Spinal cord (tissue), 10 donors: Measurements from ENCODE around the gene GPR146. TPM values are rescaled to one million over a fixed set of nuclear protein-coding genes. Genes with fewer than 3 reads are reported as not detected.

Source experiments
- DNase-seq, 6 donors: peaks; one replicate each; pipeline versions ENCODE4 v3.0.0 to v3.0.0-alpha.2; 2013 to 2015; ENCODE audit warnings: low spot score in 6 of 6, low read depth in 4 of 6
- H3K27ac ChIP-seq: one replicate; pipeline ENCODE4 v1.5.1; 2013; ENCODE audit warnings: low read depth, low read length, control low read depth
- H3K27me3 ChIP-seq: one replicate; pipeline ENCODE4 v1.6.1; 2013; ENCODE audit warnings: low read length; ENCODE audit not compliant: control insufficient read depth, insufficient read depth
- H3K36me3 ChIP-seq: one replicate; pipeline ENCODE4 v1.6.1; 2013; ENCODE audit warnings: low read length; ENCODE audit not compliant: control insufficient read depth, insufficient read depth
- H3K4me1 ChIP-seq: one replicate; pipeline ENCODE4 v1.6.1; 2013; ENCODE audit warnings: low read length; ENCODE audit not compliant: control insufficient read depth, insufficient read depth
- H3K4me3 ChIP-seq: one replicate; pipeline ENCODE4 v1.5.1; 2013; ENCODE audit warnings: low read depth, low read length, control low read depth
- H3K9me3 ChIP-seq: one replicate; pipeline ENCODE4 v1.6.1; 2013; ENCODE audit warnings: low read length; ENCODE audit not compliant: control insufficient read depth, insufficient read depth
- WGBS: methylation state at CpG from one replicate; pipeline ENCODE4 v1.1.5; 2013; ENCODE audit warnings: missing lambda C conversion rate; ENCODE audit not compliant: insufficient coverage; 5-methylcytosine and 5-hydroxymethylcytosine counted together
- polyA plus RNA-seq, 2 donors: library from polyadenylated mRNA; unstranded; fragments of 120-200 nt; gene quantifications; one replicate each; pipeline ENCODE4 v1.2.1, GENCODE V29; 2013; ENCODE audit not compliant: insufficient read length in 2 of 2
- total RNA-seq, 2 donors: library from RNA; depleted of rRNA in 1 of 2; stranded (reverse); fragments of 120-200 nt in 1 of 2; fragments of >200 nt in 1 of 2; gene quantifications; one replicate each; pipeline versions ENCODE4 v1.2.3 to v1.2.4, GENCODE V29; 2013 to 2014
- donor health status: healthy.

The GPR146 gene
- total and polyA plus RNA-seq, 4 donors = 3.2 to 6.4 (median 3.9) TPM

DNA sequence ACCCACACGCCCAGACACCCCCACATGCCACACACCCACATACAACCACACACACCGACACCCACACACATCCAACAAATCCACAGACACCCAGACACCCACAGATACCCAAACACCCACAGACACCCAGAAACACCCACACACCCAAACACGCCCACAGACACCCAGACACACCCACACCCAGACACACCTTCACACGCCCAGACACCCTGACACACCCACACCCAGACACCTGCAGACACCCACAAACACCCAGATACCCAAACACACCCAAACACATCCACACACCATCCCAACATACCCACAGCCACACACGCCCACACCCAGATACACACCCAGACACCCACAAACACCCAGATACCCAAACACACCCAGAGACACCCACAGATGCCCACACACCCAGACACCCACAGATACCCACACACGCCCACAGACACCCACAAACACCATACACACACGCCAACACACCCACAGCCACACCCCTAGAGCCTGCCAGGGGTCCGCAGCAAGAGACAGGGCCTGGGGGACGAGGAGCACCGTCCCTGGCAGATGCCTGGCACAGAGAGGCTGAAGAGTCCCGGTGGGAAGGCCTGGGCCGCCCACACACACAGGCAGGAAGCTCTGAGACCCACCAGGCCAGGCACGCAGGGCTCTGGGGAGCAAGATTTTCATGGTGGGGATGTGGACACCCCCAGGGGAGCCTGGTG lies 32.9 kb upstream of the GPR146 start:
- DNase-seq = no peak
- no peak overlapping the region for H3K27ac ChIP-seq
- 95% methylated on average over 13 of the region's 13 CpGs for WGBS
- peaks cover 4% of the 10 kb centered on the region for H3K4me1 ChIP-seq
- peaks cover 80% of the 10 kb centered on the region for H3K36me3 ChIP-seq
- H3K9me3 ChIP-seq = no peaks in the 10 kb centered on the region
- H3K27me3 ChIP-seq = no peaks in the 10 kb centered on the region
- no peak overlapping the region for H3K4me3 ChIP-seq

DNA sequence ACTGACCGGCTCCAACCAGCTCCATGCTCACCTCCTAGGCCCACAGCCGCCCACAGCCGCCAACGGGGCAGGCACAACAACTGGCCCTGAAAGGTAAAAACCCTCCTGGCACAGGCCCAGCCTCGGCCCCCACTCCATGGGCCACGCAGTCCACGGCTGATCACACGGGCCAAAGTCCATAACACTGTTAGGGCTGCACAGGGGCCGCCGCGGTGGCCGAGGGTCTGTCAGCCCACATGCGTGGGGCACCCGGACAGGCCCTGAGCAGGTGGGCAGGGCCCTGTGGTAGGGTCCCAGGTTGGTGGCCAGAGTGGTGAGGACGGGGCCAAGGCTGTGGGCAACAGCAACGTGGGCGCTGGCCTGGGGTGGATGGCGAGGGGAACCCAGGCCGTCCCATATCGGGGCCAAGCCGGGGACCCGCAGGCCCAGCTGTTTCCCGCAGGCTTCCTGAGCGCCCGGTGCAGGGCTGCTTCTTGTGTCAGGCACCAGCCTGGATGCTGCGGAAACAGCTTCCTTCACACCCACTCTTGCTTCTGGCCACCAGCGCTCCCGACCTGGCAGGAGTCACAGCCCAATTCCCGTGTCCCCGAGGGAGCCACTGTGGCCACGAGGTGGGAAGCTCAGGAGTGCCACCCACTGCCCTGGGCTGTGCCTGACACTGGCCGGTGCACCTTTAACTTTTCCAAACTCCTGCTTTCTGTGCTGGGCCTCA lies 32.2 kb upstream of the GPR146 start:
- Histone ChIP-seq H3K36me3 (peaks cover 78% of the 10 kb centered on the region), H3K27me3 (no peaks in the 10 kb centered on the region), H3K27ac (no peak overlapping the region), H3K9me3 (no peaks in the 10 kb centered on the region), H3K4me1 (peaks cover 4% of the 10 kb centered on the region), H3K4me3 (no peak overlapping the region)
- whole genome bisulfite sequencing = 90% methylated on average over 32 of the region's 32 CpGs
- no peak for DNase-seq

DNA sequence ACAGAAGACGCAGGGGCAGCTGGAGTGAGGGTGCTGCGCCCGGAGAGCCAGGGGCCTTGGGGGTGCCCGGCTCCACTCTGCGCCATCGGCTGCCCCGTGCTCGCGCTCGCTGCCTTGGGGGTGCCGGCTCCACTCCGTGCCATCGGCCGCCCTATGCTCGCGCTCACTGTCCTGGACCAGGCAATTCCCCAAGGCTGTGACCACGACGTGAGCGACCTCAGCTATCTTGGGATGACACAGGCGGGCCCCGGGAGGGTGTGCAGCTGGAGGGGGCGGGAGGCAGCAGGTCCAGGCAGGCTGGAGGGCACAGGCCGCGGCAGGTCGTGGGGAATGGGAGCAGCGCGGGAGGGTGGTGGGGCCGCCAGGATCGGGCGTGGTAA lies 31.6 kb upstream of the GPR146 start:
- no peak for DNase-seq
- Histone ChIP-seq H3K36me3 (peaks cover 78% of the 10 kb centered on the region), H3K9me3 (no peaks in the 10 kb centered on the region), H3K27me3 (no peaks in the 10 kb centered on the region), H3K27ac (no peak overlapping the region), H3K4me1 (peaks cover 4% of the 10 kb centered on the region), H3K4me3 (no peak overlapping the region)
- 93% methylated on average over 30 of the region's 30 CpGs for WGBS

DNA sequence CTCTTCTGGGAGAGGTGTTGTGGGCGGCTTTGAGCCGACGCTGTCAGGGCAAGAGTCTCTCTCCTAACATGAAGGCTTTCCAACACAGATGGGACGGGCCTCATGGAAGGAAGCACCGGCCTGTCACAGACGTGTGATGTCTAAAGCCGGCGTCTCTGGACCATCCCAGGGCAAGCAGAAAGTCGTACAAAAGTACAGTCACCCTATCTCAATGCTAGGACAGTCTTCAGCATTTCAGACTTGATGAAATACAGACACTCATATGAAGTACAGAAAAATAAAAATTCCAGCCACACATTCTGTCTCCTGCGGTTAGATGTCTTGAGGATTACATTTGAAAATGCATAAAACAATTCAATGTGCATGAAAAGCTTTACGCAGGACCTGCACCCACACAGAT lies 30.8 kb upstream of the GPR146 start:
- H3K27ac ChIP-seq = no peak overlapping the region
- peaks cover 4% of the 10 kb centered on the region for H3K4me1 ChIP-seq
- DNase-seq = no peak

DNA sequence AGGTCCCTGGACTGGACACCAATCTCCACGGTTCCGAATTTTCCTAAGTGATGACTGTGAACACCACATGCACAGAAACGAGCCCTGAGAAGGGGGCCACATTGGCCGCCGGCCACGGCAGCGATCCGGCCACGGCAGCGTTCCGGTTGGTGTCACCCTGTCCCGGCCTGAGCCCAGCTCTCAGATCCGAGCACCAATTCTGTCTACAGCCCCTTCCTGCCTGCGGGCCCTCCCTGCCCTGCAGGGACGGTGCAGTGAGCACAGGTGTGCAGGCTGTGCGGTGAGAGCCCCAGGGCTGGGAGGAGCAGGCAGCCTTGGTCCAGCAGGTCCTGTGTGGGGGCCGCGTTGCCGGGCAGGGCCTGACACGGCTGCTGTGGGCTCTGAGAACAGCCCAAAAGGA lies 29.7 kb upstream of the GPR146 start:
- WGBS = 87% methylated on average over 20 of the region's 20 CpGs
- H3K9me3 ChIP-seq = no peaks in the 10 kb centered on the region
- no peak overlapping the region for H3K4me3 ChIP-seq
- no peaks in the 10 kb centered on the region for H3K27me3 ChIP-seq
- H3K27ac ChIP-seq = no peak overlapping the region
- peaks cover 5% of the 10 kb centered on the region for H3K4me1 ChIP-seq
- peaks cover 78% of the 10 kb centered on the region for H3K36me3 ChIP-seq
- DNase-seq = no peak

More for the DNA sequence above, 30.8 kb upstream of the GPR146 start:
- Histone ChIP-seq H3K9me3 (no peaks in the 10 kb centered on the region), H3K36me3 (peaks cover 78% of the 10 kb centered on the region), H3K4me3 (no peak overlapping the region), H3K27me3 (no peaks in the 10 kb centered on the region)
- 81% methylated on average over 4 of the region's 11 CpGs for WGBS

DNA sequence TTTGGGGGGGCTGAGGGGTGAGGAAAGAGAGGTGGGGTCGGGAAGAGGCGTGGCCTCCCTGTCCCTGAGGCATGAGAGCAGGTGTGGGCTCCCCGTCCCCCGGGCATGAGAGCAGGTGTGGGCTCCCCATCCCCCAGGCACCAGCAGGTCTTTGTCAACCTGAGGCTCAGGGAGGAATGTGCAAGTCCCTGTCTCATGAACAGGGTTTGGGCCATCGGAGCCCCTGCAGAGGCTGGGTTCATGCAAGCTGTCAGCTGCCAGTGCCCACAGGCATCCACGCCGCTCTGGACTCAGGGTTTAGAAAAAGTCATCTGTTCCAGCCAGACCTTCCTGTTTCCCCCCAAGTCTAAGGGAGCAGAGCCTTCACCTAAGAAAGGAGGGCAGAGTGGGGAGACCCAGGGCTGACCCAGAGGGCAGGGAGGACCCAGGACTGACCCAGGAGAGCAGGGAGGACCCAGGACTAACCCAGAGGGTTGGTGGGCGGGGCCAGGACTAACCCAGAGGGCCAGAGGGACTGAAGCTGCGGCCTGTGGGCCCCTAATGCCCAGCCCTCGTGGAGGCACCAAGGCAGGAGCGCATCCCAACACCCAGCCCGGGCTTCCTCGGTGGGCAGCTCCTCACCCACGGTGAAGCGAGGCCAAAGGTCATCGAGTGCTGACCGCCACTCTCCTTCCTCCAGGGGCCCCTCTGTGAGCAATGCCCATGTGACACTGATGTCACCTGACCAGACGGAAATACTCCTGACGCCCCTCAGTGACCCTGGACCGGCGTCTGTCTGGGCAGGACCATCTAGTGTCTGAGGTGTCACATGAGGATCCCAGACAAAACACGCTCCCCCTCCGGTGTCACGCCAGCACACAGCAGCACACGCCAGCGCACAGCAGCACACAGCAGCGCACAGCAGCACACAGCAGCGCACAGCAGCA lies 28.9 kb upstream of the GPR146 start:
- H3K4me1 ChIP-seq = peaks cover 10% of the 10 kb centered on the region
- no peak overlapping the region for H3K4me3 ChIP-seq
- no peaks in the 10 kb centered on the region for H3K27me3 ChIP-seq
- DNase-seq = no peak
- H3K9me3 ChIP-seq = no peaks in the 10 kb centered on the region
- WGBS = 75% methylated on average over 28 of the region's 28 CpGs
- peaks cover 78% of the 10 kb centered on the region for H3K36me3 ChIP-seq
- H3K27ac ChIP-seq = no peak overlapping the region

DNA sequence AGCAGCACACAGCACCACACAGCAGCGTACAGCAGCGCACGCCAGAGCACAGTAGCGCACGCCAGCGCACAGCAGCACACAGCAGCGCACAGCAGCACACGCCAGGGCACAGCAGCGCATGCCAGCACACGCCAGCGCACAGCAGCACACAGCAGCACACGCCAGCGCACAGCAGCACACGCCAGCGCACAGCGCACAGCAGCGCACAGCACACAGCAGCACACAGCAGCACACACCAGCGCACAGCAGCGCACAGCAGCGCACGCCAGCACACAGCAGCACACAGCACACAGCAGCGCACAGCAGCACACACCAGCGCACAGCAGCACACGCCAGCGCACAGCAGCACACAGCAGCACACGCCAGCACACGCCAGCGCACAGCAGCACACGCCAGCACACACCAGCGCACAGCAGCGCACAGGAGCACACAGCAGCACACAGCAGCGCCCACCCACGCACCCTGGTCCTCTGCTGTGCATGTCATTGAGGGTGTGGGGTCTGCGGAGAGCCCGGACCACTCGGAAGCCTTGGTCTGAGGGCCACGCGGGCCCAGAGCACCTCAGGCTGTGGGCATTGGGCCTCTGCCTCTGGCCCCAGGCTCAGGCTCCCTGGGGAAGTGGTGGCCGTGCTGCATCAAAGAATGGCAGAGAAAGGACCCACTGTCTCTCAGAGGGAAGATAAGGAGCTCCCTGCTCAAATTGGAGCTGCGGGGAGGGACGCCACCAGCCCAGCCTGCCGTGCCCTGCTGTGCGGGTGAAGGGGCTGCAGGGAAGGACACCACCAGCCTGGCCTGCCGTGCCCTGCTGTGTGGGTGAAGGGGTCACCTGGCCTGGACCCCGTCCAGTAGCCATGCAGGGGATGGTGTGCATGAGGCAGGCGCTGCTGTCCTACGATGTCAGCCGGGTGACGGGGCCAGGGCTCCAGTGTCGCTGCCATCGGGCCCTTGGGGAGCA lies 27.5 kb upstream of the GPR146 start:
- no peaks in the 10 kb centered on the region for H3K27me3 ChIP-seq
- WGBS = 91% methylated on average over 42 of the region's 51 CpGs
- H3K4me1 ChIP-seq = peaks cover 10% of the 10 kb centered on the region
- peaks cover 79% of the 10 kb centered on the region for H3K36me3 ChIP-seq
- DNase-seq = no peak
- H3K9me3 ChIP-seq = peaks cover 4% of the 10 kb centered on the region
- H3K4me3 ChIP-seq = no peak overlapping the region
- no peak overlapping the region for H3K27ac ChIP-seq

DNA sequence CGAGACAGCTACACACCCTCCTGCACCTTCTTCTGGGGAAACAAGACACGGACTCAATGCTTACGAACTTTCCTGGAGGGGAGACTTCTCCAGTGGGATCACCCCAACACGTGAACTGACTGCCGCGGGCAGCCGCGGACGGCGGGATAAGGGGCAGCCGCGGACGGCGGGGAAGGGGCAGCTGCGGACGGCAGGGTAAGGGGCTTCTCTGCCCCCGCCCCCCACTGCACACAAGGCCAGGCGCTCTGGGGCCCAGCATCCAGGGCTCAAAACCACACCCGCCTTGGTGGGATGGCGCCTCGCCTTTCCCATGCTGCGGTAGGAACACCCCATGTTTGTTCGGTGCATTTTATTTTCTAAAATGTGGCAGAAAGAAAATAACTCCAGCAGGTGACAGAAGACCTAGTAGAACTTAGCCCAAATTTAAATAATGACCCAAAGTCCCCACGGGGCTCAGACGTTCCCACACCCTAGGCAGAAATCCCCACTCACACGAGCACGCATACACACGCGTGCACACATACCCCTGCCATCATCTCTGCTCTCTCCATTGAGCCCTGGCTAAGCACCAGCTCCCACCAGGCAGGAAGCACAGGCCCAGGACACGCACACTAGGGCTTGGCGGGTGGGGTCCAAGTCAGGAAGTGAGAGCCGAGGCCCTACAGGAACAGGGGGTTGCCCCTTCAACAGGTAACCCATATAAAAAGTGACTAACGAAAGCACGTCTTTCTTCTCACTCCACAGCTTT lies 26.6 kb upstream of the GPR146 start:
- WGBS = 95% methylated on average over 27 of the region's 34 CpGs
- Histone ChIP-seq H3K27ac (no peak overlapping the region), H3K36me3 (peaks cover 79% of the 10 kb centered on the region)

More for the DNA sequence above, 26.6 kb upstream of the GPR146 start:
- no peaks in the 10 kb centered on the region for H3K27me3 ChIP-seq
- no peak overlapping the region for H3K4me3 ChIP-seq
- peaks cover 10% of the 10 kb centered on the region for H3K4me1 ChIP-seq
- no peak for DNase-seq
- peaks cover 4% of the 10 kb centered on the region for H3K9me3 ChIP-seq
